Measurements from ENCODE around the gene GMPPB.
"Not testable (repeated sequence)": the region's sequence is repeated elsewhere in the genome, so short reads cannot be mapped to it uniquely, and the experiment has no call there.

Gene GMPPB

GRCh38 chr3:49712631-49713317 is 11.0 kb downstream of the GMPPB start:
- DNase-seq = no peak

- no peak for DNase-seq
Observed at GRCh38 chr3:49712166-49712565, 11.6 kb downstream of the GMPPB start.

DNA sequence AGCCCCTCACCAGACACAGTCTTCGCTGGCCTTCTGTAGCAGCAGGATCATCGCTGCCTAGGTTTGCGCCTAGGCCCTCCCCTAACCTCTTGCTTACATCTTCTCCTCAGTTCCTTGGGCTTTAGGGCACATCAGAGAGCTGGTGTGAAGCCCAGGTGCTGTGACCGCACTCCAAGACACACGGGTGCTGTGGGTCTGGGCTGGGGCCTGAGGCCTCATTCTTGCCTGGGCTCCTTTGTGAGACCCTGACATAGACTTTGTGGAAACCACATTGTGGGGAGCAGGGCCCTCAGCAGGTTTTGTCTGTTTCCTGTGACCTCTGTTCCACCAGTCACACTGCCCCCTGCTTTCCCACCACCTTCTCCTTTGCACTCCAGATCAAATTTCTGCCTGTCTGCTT is 12.3 kb downstream of the GMPPB start:
- no peak for DNase-seq

DNA sequence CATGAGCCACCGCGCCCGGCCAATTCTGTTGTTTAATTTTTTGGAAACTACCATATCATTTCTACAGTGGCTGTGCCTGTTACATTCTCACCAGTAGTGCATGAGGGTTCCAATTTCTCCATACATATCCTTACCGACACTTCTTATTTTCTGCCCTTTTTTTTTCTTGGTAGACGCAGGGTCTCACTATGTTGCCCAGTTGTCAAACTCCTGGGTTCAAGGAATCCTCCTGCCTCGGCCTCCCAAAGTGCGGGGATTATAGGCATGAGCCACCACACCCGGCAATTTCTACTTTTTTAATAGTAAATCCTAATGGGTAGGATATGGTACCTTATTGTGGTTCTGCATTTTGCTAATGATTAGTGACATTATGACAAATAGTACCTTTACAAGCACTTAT is 13.9 kb downstream of the GMPPB start:
- DNase-seq = no peak

GRCh38 chr3:49707113-49707480 is 16.7 kb downstream of the GMPPB start:
- DNase-seq = no peak

DNA sequence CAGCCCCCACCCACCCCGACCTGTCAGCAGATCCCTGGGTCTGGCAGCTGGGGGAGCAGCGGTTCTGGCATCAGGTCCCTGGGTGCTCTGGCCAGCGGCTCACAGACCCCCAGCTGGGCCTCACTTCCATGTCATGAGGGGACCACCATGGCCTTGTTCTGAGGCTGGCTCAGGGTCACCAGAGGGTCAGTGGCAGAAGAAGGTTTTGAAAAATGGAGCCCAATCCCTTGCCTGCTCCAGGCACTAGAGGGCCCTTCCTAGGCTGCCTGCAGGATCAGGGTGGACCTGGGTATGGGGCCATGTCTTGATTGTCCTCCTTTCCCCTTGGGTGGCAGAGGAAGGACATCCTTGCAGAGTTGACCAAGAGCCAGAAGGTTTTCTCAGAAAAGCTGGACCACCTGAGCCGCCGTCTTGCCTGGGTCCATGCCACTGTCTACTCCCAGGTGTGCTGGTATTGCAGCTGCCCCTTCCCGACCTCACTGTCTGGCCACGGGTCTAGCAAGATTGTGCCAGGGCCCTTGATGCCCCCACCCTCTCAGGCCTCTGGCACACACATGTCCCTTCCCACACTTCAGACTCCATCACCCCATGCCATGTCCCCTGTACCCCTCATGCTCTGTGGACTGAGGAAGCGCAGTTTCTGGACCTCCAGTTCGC is 17.2 kb downstream of the GMPPB start:
- no peak for DNase-seq

GRCh38 chr3:49705390-49705960 is 18.3 kb downstream of the GMPPB start:
- no peak for DNase-seq

DNA sequence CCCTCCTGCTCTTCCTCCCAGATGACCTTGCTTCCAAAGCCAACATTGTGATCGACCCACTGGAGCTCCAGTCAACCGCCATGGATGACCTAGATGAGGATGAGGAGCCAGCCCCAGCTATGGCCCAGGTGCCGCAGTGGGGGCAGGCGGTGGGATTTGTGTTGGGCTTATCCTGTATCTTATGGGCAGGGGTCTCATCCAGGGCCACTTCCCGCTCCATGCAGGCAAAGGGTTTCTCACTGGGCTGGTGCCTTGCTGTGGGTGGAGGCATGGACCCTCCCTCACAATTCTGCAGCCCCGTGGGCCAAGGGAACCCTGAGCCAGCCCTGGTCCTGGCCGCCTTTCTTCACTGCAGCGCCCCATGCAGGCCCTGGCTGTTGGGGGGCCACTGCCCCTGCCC is 19.1 kb downstream of the GMPPB start:
- no peak for DNase-seq

GRCh38 chr3:49703956-49704355 is 19.8 kb downstream of the GMPPB start:
- DNase-seq = no peak

GRCh38 chr3:49703443-49703927 is 20.3 kb downstream of the GMPPB start:
- no peak for DNase-seq

DNA sequence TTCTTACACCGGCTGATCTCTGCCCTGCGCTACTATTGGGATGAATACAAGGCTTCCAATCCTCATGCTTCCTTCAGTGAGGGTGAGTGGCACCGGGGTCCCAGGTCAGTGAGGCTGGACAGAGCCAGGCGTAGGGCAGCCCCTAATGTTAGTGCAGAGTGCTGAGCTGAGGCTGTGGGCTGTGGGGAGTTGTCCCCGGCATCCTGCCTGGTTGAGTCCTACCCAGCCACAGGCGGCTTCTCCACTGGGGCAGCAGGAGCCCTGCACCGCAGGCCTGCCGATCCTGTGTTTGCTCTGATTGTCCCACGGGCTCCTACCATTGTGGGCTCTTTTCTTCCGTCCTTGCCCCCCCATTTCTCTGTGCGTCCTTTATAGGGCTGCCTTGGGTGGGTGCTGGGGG is 21.1 kb downstream of the GMPPB start:
- no peak for DNase-seq

- no peak for DNase-seq
Observed at GRCh38 chr3:49701388-49702077, 22.2 kb downstream of the GMPPB start.

DNA sequence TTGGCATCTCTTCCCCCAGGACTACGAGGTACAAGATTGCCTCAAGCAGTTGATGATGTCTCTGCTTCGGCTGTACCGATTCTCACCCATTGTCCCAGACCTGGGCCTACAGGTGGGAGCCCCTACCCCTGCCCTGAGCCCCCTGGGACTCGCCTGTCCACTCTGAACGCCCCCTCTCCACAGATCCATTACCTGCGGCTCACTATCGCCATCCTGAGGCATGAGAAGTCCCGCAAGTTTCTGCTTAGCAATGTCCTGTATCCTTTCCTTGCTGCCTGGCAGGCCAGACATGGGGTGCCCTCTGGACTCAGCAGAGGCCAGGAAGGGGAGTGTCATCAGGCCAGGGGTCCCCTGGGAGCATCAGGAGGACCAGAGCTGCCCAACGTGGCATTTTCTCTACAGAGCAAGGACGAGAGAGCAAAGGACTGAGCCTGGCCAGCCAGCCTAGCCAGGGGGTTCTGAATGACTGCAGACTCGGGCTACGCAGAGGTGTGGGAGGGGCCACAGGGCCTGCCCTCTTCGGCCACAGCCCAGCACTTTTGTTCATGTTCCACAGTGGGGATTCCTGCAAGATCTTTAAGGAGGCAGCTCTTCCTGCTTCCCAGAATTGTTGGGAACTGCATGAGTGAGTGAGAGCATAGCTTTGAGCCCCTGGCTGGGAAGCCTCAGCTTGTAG is 23.2 kb downstream of the GMPPB start:
- DNase-seq = no peak

DNA sequence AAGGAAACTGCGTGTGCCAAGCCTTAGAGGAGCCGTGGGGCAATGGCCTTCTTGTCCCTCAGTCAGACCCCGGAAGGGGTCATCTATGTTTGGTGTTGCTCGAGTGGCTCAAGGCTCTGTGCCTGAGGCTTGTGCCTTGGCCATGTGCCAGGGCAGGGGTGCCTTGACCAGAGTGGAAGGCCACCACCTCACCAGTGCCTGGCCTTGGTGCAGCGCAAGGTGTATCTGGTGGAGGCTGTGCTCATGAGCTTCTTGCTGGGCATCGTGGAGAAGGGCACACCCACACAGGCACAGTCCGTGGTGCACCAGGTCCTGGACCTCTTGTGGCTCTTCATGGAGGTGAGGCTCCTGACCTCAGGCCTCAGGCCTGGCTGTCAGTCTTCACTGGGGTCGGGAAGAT is 23.7 kb downstream of the GMPPB start:
- no peak for DNase-seq

DNA sequence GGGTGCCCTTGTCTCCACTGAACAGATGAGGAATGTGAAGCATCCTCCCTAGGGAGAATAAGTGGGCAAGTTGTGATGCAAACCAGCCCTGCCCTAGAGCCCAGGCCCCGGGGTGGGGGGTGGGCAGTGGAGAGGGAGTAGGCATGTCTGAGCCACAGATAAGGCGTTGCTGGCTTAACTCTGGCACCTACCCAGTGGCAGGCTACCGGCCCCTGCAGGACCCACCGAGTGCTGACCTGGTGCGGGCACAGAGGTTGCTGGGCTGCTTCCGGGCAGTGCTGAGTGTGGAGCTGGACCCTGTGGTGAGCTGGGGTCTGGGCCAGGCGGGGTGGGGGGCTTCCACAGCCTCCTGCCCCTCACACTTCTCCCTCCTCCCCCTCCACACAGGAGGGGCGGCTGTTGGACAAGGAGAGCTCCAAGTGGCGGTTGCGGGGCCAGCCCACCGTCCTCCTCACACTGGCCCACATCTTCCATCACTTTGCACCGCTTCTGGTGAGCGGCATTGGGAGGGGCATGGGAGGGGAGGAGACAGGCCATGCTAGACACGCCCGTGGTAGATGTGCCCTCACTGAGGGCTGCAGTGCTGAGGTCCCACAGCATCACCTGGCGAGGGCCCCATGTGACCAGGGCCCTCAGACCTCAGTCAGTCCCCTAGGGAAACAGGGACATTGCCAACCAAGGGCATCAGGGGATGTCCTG is 24.3 kb downstream of the GMPPB start:
- no peak for DNase-seq

DNA sequence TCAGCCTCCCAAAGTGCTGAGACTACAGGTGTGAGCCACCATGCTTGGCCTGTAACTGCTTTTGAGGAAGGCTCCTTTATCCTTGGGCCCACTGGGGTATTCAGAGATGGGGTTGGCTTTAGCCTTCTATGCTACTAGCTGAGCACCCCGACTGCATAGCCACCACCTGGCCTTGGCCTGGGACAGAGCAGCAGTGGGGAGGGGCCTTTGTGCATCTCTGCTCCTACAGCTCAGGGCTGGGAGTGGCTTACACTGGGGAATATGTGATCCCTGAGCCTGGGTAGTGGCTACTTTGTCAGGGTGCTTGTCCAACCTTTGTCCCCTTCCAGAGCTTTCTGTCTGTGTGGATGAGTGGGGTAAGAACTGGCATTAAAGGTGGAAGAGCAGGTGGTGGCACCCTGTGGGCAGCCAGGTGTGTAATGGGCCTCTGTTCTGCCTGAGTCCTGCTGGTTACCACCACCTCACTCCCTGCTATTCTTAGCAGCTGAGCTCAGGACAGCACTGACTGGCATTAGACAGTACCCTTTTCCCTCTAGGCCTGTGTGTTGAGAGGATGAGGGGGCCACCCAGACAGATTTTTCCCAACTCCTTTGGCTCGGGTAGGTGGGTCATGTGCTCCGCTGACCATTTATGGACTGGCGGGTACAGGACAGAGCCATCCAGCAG is 28.3 kb downstream of the GMPPB start:
- DNase-seq = not testable (repeated sequence)

DNA sequence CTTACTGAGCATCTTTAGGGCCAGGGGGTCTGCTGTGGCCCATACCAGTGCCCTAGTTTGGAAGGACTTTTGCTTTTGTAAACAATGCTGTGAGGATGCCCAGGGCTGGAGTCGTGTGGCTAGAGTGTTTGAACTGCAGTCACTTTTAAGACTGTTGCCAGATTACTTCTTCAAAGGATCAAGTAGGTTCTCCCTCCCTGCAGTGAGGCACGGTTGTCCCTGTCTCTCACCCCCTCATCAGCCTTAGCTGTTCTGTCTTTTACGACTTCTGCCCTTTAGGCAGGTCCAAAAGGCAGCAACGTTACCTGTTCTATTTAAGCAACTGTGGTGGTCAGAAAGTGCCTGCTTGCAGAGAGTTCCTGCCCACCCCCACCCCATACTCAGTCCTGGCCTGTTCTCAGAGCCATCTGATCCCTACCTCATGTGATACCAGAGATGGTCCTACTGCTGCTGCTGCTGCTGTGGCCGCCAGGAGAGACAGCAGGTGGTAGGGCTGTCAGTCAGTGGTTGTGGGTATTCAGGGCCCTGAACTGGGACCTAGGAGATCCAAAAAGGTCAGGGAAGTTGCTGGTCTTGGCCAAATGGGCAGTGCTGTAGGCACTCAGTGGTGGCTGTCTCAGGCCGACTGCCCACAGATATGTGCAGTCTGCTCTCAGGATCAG is 29.2 kb downstream of the GMPPB start:
- DNase-seq = not testable (repeated sequence)

- not testable (repeated sequence) for DNase-seq
Observed at GRCh38 chr3:49691481-49691880, 32.3 kb downstream of the GMPPB start.

GRCh38 chr3:49690856-49691255 is 32.9 kb downstream of the GMPPB start:
- DNase-seq = not testable (repeated sequence)

- DNase-seq = not testable (repeated sequence)
Observed at GRCh38 chr3:49689908-49690624, 33.7 kb downstream of the GMPPB start.

Measured in GF-D8 (cell line).